Activated gamma-delta T cell treated with Interleukin-2 at 50 U/mL for 16 hours (primary cell): ENCODE data around the gene TTYH3.
"Not testable (repeated sequence)": the region's sequence is repeated elsewhere in the genome, so short reads cannot be mapped to it uniquely, and the experiment has no call there.

Source experiments
- DNase-seq: peaks from one replicate; pipeline ENCODE4 v3.0.0-alpha.2; 2020

Gene TTYH3

GRCh38 chr7:2631946-2632732 lies at the start of gene TTYH3:
Gene TTYH3 (plus strand): TSS chr7:2631986. CDS start chr7:2632156, 170 bp downstream.
- DNase-seq, result peak; percentile 21

GRCh38 chr7:2582006-2582735 lies 49.6 kb upstream of the TTYH3 start:
- no peak for DNase-seq

- DNase-seq, result no peak
These were observed 47.8 kb upstream of the TTYH3 start for GRCh38 chr7:2583798-2584580.

GRCh38 chr7:2585446-2585845 lies 46.3 kb upstream of the TTYH3 start:
- DNase-seq, result no peak

- no peak for DNase-seq
These were observed 45.3 kb upstream of the TTYH3 start for GRCh38 chr7:2586326-2587020.

- no peak for DNase-seq
These were observed 44.7 kb upstream of the TTYH3 start for GRCh38 chr7:2587134-2587533.

- no peak for DNase-seq
These were observed 44.0 kb upstream of the TTYH3 start for GRCh38 chr7:2587778-2588177.

GRCh38 chr7:2589341-2589740 lies 42.4 kb upstream of the TTYH3 start:
- DNase-seq, result no peak

- not testable (repeated sequence) for DNase-seq
These were observed 41.8 kb upstream of the TTYH3 start for GRCh38 chr7:2589941-2590340.

GRCh38 chr7:2592375-2592865 lies 39.4 kb upstream of the TTYH3 start:
- DNase-seq, result no peak

- no peak for DNase-seq
These were observed 38.6 kb upstream of the TTYH3 start for GRCh38 chr7:2593036-2593727.

- DNase-seq, result no peak
These were observed 37.2 kb upstream of the TTYH3 start for GRCh38 chr7:2594599-2594998.

GRCh38 chr7:2595258-2595860 lies 36.4 kb upstream of the TTYH3 start:
- DNase-seq, result no peak

GRCh38 chr7:2596464-2597272 lies 35.1 kb upstream of the TTYH3 start:
- no peak for DNase-seq

- no peak for DNase-seq
These were observed 34.5 kb upstream of the TTYH3 start for GRCh38 chr7:2597273-2597640.

- no peak for DNase-seq
These were observed 33.5 kb upstream of the TTYH3 start for GRCh38 chr7:2598154-2598823.

GRCh38 chr7:2601065-2601464 lies 30.7 kb upstream of the TTYH3 start:
- DNase-seq, result no peak

GRCh38 chr7:2601907-2602306 lies 29.9 kb upstream of the TTYH3 start:
- no peak for DNase-seq

GRCh38 chr7:2602406-2603043 lies 29.3 kb upstream of the TTYH3 start:
- DNase-seq, result no peak
